HTERT RPE-1 (cell line): ENCODE results near the gene ATXN7.

Source experiments
- in situ Hi-C: fragments of 300-500 bp; cut with MboI; formaldehyde crosslinking; loops from 4 replicates; pipeline ENCODE4 v1.14.3; 2020; ENCODE audit warnings: low sequenced_read_pairs

The ATXN7 gene

DNA sequence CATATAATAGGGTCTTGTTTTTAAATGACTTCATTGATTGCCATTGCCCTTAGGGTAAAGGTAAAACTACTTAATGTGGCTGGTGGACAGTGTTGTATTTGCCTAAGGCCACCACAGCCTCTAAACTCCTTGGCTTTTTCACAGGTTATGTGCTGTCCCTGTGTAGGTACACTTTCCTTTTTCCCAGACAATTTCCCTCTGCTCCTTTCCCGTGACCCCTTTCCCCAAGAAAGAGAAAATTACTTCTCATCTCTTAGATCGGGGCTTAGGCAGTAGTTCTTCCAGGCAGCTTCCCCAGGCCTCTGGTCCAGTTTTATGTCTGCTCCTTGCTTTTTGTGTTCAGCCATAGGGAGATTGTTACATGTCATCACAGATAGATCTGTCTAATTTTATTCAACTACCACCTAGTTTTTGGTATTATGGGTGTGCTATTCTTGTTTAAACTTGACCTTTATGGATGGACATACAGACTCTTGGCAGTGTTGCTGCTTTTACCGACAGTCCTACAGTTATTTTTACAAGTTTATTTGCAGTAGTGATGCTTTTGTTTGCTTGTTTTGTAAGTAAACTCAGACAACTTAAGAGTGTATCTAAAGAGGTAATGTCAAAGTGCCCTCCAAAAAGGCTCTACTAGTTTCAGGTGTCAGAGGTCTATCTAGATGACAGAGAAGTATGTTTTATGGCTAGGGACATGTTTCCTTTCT, 69.0 kb downstream of the ATXN7 start:
- in situ Hi-C loops = no loop called here

DNA sequence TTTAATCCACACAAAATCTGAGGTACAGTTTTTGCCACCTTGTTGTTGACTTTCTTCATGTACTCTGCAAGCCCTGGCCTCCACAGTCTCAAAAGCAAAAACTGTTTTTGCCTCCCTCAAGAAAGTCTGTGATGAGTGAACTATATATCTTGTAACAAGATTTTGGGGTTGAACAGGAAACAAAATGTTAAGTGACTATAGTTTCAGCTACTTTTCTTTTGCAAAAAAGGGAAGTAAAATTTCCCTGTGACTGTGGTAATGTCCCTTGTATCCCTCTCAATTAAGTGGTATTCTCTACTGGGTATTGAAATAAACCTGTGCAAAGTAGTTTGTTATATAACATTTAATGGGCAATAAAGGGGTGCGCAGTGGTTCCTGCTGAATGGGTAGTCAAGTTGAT, 69.8 kb downstream of the ATXN7 start:
- in situ Hi-C loops = no loop called here

DNA sequence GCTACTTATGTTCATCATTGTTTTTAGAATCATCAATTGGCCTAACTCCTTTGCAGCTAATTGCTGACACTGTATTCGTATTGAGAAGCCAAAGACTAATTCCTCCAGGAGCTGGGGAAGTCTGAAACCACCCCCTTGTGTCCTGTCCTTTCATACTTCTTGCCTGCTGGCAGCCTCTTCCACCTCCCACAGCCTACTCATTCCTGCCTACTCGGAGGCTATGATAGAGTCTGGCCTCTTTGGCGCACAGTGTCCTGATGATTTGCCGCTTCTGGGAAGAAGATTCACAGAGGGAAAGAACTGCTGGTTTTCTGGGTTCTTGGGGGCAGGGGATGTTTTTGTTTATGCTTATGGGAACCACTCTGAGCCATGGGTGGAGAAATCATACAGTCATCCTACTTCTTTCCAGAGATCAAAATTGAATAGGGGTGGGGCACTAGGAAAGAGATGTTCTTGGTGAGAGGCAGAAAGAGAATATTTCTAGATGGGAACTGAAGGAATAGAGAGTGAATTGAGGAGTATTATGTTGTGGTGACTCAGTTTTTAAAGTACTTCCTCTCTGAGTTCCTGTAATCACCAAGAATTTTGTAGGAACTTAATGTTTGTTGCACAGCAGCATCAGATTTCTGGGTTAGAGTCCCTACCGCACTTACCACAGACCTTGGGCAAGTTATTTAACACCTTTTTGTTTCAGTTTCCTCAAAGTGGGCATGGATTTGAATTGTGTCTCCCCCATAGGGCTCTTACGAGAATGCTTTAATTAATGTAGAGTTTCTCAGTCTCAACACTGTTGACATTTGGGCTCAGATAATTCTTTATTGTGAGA, 70.6 kb downstream of the ATXN7 start:
- in situ Hi-C loops = no loop called here

DNA sequence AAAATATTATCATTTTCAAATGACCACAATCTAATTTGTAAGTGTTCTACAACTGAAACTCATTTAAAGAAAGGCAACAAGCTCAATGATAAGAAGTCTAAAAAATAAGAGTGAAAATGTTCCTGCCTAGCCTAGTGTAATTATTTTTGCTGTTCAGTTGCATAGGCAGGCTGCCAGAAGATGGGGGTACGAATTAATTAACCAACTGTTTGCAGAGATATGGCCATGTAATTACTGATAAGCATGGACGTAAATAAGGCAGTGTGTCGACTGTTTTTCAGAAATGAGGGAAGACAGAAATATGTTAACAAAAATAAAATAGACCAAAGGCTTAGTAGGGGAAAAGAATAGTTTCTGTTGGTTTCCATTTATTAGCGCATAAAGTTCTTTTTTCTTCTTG, 73.3 kb downstream of the ATXN7 start:
- in situ Hi-C loops = no loop called here

GRCh38 chr3:63937661-63938651, 74.3 kb downstream of the ATXN7 start:
- in situ Hi-C loops = no loop called here

- in situ Hi-C loops = no loop called here
Observed at GRCh38 chr3:63940389-63940757, 76.7 kb downstream of the ATXN7 start.

- in situ Hi-C loops = no loop called here
Observed at GRCh38 chr3:63942528-63942927, 78.9 kb downstream of the ATXN7 start.

GRCh38 chr3:63943678-63944077, 80.0 kb downstream of the ATXN7 start:
- in situ Hi-C loops = no loop called here

- in situ Hi-C loops = no loop called here
Observed at GRCh38 chr3:63945558-63946096, 82.0 kb downstream of the ATXN7 start.

DNA sequence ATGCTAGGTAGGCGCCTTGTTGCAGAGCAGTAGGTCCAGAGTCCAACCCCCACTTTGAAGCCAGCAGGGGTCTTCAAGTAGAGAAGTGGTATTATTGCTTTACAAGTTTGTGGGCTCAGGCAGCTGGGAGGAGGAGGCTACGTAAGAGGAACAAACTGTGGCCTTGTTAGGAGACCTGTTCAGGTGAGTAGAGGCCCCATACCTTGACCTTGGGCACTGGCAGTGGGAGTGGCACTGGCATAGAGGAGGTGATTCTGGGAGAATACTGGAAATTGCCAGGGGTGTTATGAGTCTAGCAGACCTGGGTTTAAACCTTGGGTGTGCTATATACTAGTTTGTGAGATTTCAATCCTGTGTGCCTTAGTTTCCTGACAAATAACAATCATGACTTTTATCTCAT, 83.1 kb downstream of the ATXN7 start:
- in situ Hi-C loops = no loop called here

DNA sequence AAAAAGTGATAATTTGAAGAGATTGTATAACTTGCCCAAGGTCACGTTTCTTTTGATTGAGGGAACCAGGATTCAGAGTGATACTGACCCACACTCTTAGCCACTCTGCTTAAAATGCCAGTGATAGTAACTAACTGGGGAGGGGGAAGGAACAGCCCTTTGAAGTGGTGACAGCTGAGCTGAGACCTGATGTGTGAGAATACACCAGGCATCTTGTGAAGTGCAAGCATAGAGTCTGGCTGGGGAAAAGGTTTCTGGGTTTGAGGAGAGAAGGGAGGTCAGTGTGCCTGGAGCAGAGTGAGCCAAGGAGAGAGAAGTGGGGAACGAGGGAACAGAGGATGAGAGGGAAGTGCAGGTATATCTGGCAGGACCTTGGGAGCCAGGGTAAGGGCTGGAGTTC, 83.9 kb downstream of the ATXN7 start:
- in situ Hi-C loops = no loop called here

DNA sequence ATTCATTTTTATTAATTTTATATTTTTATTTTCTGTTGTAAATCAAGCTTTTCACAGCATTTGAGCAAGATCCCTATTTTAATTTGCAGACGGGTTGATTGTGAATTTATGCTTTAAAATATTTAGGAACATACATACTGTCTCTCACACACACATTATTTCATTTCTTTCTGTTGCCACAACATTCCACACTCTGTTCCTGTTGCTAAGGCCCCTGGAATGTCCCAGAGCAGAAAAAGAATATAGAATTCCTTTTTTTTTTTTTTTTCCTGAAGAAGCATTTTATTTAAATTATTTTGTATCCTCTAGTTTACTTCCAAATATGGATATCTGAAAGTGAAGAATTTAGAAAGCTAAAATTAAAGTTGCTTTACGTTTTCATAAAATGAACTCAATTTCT, 85.3 kb downstream of the ATXN7 start:
- in situ Hi-C loops = no loop called here

GRCh38 chr3:63950698-63951097, 87.0 kb downstream of the ATXN7 start:
- in situ Hi-C loops = no loop called here

DNA sequence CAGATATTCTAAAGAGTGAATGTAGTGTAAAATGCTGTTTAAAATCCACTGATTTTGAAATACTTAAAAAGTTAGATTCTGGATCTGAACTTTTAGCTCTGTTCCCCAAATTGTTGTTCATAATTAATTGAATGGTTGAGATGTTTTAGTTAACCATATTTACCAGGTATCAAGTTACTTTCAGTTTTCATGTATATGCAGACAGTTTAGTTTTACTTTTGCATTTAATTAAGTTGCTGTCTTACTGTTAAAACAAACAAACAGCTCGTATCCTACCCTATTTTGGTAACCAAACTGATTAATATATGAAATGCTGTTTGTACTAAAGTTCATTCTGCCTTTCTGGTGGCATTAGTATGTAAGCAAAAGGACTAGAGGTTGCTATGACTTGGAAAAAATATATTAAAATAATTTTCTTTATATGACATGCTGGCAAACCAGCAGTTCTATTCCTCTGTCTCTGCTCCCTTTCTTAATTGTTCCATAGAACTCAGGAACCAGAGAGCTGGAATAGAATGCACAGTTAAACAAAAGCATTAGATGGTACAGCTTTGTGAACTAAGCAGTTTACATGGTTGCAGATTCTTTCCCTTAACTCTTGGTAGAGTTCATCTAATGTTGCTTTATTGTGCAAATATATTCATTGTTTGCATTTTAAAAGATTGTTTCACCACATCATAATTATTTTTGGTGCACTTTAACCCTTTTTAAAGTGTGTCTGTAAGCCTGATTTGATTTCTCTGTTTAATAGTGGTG, 88.0 kb downstream of the ATXN7 start:
- in situ Hi-C loops = no loop called here

- in situ Hi-C loops = no loop called here
Observed at GRCh38 chr3:63952248-63952594, 88.6 kb downstream of the ATXN7 start.

- in situ Hi-C loops = no loop called here
Observed at GRCh38 chr3:63954182-63954581, 90.5 kb downstream of the ATXN7 start.

- in situ Hi-C loops = no loop called here
Observed at GRCh38 chr3:63955036-63955650, 91.5 kb downstream of the ATXN7 start.

GRCh38 chr3:63955830-63956545, 92.3 kb downstream of the ATXN7 start:
- in situ Hi-C loops = no loop called here

- in situ Hi-C loops = no loop called here
Observed at GRCh38 chr3:63959146-63959545, 95.5 kb downstream of the ATXN7 start.
